Measurements from ENCODE around the gene SPRTN.
A peak's percentile ranks its signal among the peaks of the same experiment; 100 is the strongest.

Gene SPRTN

GRCh38 chr1:231390071-231390470 lies 52.0 kb downstream of the SPRTN start:
- H3K36me3 Mint-ChIP-seq (ENCODE audit: low read depth), result peaks cover 6% of the 10 kb centered on the region
- H3K27ac Mint-ChIP-seq, result no peak overlapping the region
- H3K4me3 Mint-ChIP-seq, result no peak overlapping the region
- TF ChIP-seq CTCF (IDR thresholded peaks at IDR 0.05; ENCODE audit: unreplicated experiment in 3 of 3), result no peak
- no peaks in the 10 kb centered on the region for H3K27me3 Mint-ChIP-seq (ENCODE audit: low read depth)
- H3K9me3 Mint-ChIP-seq, result no peaks in the 10 kb centered on the region
- peaks cover 8% of the 10 kb centered on the region for H3K4me1 Mint-ChIP-seq

GRCh38 chr1:231392389-231393131 lies 54.5 kb downstream of the SPRTN start:
- H3K4me3 Mint-ChIP-seq, result no peak overlapping the region
- peaks cover 28% of the 10 kb centered on the region for H3K4me1 Mint-ChIP-seq
- H3K27me3 Mint-ChIP-seq (ENCODE audit: low read depth), result no peaks in the 10 kb centered on the region
- TF ChIP-seq CTCF (IDR thresholded peaks at IDR 0.05; ENCODE audit: unreplicated experiment in 3 of 3), result no peak
- no peaks in the 10 kb centered on the region for H3K9me3 Mint-ChIP-seq
- H3K27ac Mint-ChIP-seq, result no peak overlapping the region
- peaks cover 6% of the 10 kb centered on the region for H3K36me3 Mint-ChIP-seq (ENCODE audit: low read depth)

- peaks cover 6% of the 10 kb centered on the region for H3K36me3 Mint-ChIP-seq (ENCODE audit: low read depth)
- no peaks in the 10 kb centered on the region for H3K27me3 Mint-ChIP-seq (ENCODE audit: low read depth)
- no peaks in the 10 kb centered on the region for H3K9me3 Mint-ChIP-seq
Measured at GRCh38 chr1:231393668-231394067, 55.6 kb downstream of the SPRTN start.

GRCh38 chr1:231395076-231395997 lies 57.2 kb downstream of the SPRTN start:
- H3K36me3 Mint-ChIP-seq (ENCODE audit: low read depth), result peaks cover under 1% of the 10 kb centered on the region
- no peaks in the 10 kb centered on the region for H3K9me3 Mint-ChIP-seq
- no peak overlapping the region for H3K4me3 Mint-ChIP-seq
- peak overlapping the region; percentile 45 to 72 (median 67) for H3K27ac Mint-ChIP-seq
- H3K27me3 Mint-ChIP-seq (ENCODE audit: low read depth), result no peaks in the 10 kb centered on the region
- peaks cover 31% of the 10 kb centered on the region for H3K4me1 Mint-ChIP-seq
- TF ChIP-seq CTCF (IDR thresholded peaks at IDR 0.05; ENCODE audit: unreplicated experiment in 3 of 3), result no peak

More at GRCh38 chr1:231393668-231394067, 55.6 kb downstream of the SPRTN start:
- no peak overlapping the region for H3K4me3 Mint-ChIP-seq
- H3K27ac Mint-ChIP-seq, result peak overlapping the region; percentile 7 to 16 (median 14)
- H3K4me1 Mint-ChIP-seq, result peaks cover 31% of the 10 kb centered on the region
- TF ChIP-seq CTCF (IDR thresholded peaks at IDR 0.05; ENCODE audit: unreplicated experiment in 3 of 3), result no peak

GRCh38 chr1:231395998-231396390 lies 57.9 kb downstream of the SPRTN start:
- Mint-ChIP-seq H3K4me3 (no peak overlapping the region), H3K27ac (peak overlapping the region; percentile 45 to 72 (median 52)), H3K27me3 (ENCODE audit: low read depth) (no peaks in the 10 kb centered on the region), H3K9me3 (no peaks in the 10 kb centered on the region), H3K4me1 (peaks cover 31% of the 10 kb centered on the region), H3K36me3 (ENCODE audit: low read depth) (no peaks in the 10 kb centered on the region)
- TF ChIP-seq CTCF (IDR thresholded peaks at IDR 0.05; ENCODE audit: unreplicated experiment in 3 of 3), result no peak
